Hepatocyte (in vitro differentiated cells): Measurements from ENCODE around the gene ASXL2.

Experiments
- EZH2 ChIP-seq: fragments of 200-600 bp; sonication (generic); IDR thresholded peaks from 2 replicates; pipeline ENCODE4 v1.6.1; 2016; ENCODE audit warnings: antibody characterized with exemption, mild to moderate bottlenecking, borderline replicate concordance
- EZH2phosphoT487 ChIP-seq: fragments of 200-600 bp; sonication (generic); IDR thresholded peaks from one replicate; pipeline ENCODE4 v1.6.1; 2018; ENCODE audit warnings: antibody characterized with exemption, mild to moderate bottlenecking, low read depth, moderate library complexity; ENCODE audit not compliant: unreplicated experiment, severe bottlenecking
- TF ChIP-seq, protein P1 (sequence below): fragments of 200-600 bp; sonication (generic); IDR thresholded peaks from 2 replicates; pipeline ENCODE4 v1.5.1; 2016; ENCODE audit warnings: antibody characterized with exemption, mild to moderate bottlenecking; ENCODE audit not compliant: poor library complexity

DNA sequence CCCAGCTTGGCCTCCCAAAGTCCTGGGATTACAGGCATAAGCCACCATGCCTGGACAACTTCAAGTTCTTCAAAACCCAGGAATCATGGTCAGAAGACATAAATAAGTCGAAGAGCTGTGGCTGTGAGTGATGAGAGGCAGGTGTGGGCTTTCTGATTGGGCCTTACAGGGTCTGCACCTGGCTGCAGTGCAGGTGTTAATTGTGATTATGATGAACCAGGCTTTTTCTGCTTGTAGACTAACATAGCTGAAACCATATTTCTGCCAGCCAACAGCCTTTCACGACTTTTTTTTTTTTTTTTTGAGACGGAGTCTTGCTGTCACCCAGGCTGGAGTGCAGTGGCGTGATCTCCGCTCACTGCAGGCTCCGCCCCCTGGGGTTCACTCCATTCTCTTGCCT lies 190.1 kb downstream of the ASXL2 start:
- TF ChIP-seq, protein P1, sequence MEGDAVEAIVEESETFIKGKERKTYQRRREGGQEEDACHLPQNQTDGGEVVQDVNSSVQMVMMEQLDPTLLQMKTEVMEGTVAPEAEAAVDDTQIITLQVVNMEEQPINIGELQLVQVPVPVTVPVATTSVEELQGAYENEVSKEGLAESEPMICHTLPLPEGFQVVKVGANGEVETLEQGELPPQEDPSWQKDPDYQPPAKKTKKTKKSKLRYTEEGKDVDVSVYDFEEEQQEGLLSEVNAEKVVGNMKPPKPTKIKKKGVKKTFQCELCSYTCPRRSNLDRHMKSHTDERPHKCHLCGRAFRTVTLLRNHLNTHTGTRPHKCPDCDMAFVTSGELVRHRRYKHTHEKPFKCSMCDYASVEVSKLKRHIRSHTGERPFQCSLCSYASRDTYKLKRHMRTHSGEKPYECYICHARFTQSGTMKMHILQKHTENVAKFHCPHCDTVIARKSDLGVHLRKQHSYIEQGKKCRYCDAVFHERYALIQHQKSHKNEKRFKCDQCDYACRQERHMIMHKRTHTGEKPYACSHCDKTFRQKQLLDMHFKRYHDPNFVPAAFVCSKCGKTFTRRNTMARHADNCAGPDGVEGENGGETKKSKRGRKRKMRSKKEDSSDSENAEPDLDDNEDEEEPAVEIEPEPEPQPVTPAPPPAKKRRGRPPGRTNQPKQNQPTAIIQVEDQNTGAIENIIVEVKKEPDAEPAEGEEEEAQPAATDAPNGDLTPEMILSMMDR = no peak
- TF ChIP-seq EZH2 (no peak), EZH2phosphoT487 (no peak)
